GM12878 (cell line): Measurements from ENCODE around the gene ACSL4. TPM values are rescaled to one million over a fixed set of nuclear protein-coding genes. Genes with fewer than 3 reads are reported as not detected.

Experiments
- ATAC-seq: fragments of 200-7000 bp; cut with Tn5 transposase; 3 replicates; pipeline ENCODE4 v1.9.1; 2020; ENCODE audit warnings: mild to moderate bottlenecking, moderate library complexity
- BruUV-seq: library from RNA; stranded (reverse); fragments of 400-500 nt; replicated peaks from 2 replicates; lab custom pipeline; 2021; lab: Mats Ljungman, UMichigan
- CTCF ChIA-PET: fragments of 300-600 bp; sonication (Branson Sonifier 250); formaldehyde crosslinking; extraction: SDS; loops from one replicate; lab custom pipeline; 2021; ENCODE audit warnings: inconsistent platforms; lab: Yijun Ruan, JAX
- POLR2A ChIA-PET: fragments of 350-600 bp; formaldehyde crosslinking; extraction: SDS; loops from one replicate; lab custom pipeline; 2021; ENCODE audit warnings: inconsistent platforms; lab: Charles Lee
- RAD21 ChIA-PET: fragments of 300-600 bp; sonication (Branson Sonifier 250); formaldehyde crosslinking; loops from one replicate; lab custom pipeline; 2023; ENCODE audit warnings: antibody characterized with exemption; ENCODE audit not compliant: unreplicated experiment; lab: Charles Lee
- SMC1A ChIA-PET: fragments of 300-600 bp; sonication (Branson Sonifier 250); formaldehyde crosslinking; loops from one replicate; lab custom pipeline; 2023; ENCODE audit not compliant: unreplicated experiment, uncharacterized antibody; lab: Charles Lee
- DNase-seq: peaks from one replicate; pipeline ENCODE4 v3.0.0-alpha.2; 2011; ENCODE audit warnings: low read depth, low spot score
- FAIRE-seq: peaks from 3 replicates; lab custom pipeline; 2011; peaks lifted over from hg19 to GRCh38; lab: Jason Lieb, UNC
- H2AFZ ChIP-seq: 2 replicates; pipeline ENCODE4 v1.6.0; 2011; ENCODE audit warnings: low read depth, low read length, control low read depth; ENCODE audit not compliant: control insufficient read depth
- H3K27ac ChIP-seq: 2 replicates; pipeline ENCODE4 v1.5.1; 2011; ENCODE audit warnings: control low read depth; ENCODE audit not compliant: control insufficient read depth, insufficient read depth
- H3K27me3 ChIP-seq, 2 experiments: replicated peaks in 1 of 2; 2 replicates each; pipeline versions ENCODE4 v1.6.0 to v1.6.1; 2011; ENCODE audit warnings: low read length in 1 of 2; ENCODE audit not compliant: control insufficient read depth in 2 of 2, insufficient read depth in 2 of 2
- H3K36me3 ChIP-seq, 2 experiments: 2 replicates each; pipeline ENCODE4 v1.5.1; 2011; ENCODE audit warnings: low read length in 1 of 2; ENCODE audit not compliant: control insufficient read depth in 2 of 2, insufficient read depth in 2 of 2
- H3K4me1 ChIP-seq: 2 replicates; pipeline ENCODE4 v1.6.1; 2011; ENCODE audit warnings: mild to moderate bottlenecking, low read length, moderate library complexity, mixed read lengths; ENCODE audit not compliant: control insufficient read depth, insufficient read depth
- H3K4me2 ChIP-seq: 2 replicates; pipeline ENCODE4 v1.6.0; 2011; ENCODE audit warnings: control low read depth; ENCODE audit not compliant: control insufficient read depth, insufficient read depth
- H3K4me3 ChIP-seq: fragments of 200-600 bp; sonication (generic); 2 replicates; pipeline ENCODE4 v1.5.1; 2016
- H3K79me2 ChIP-seq: 2 replicates; pipeline ENCODE4 v1.6.0; 2011; ENCODE audit warnings: low read length; ENCODE audit not compliant: control insufficient read depth, insufficient read depth
- H3K9ac ChIP-seq: 2 replicates; pipeline ENCODE4 v1.8.0; 2011; ENCODE audit warnings: low read length, control low read depth, mixed read lengths; ENCODE audit not compliant: control insufficient read depth, insufficient read depth
- H3K9me3 ChIP-seq: replicated peaks from 3 replicates; pipeline ENCODE4 v1.5.1; 2011; ENCODE audit warnings: mild to moderate bottlenecking, low read length; ENCODE audit not compliant: control insufficient read depth, insufficient read depth
- H4K20me1 ChIP-seq: 2 replicates; pipeline ENCODE4 v1.6.0; 2011; ENCODE audit not compliant: control insufficient read depth, insufficient read depth
- ATF7 ChIP-seq: fragments of 450-650 bp; IDR thresholded peaks from 2 replicates; pipeline ENCODE4 v1.6.1; 2016; ENCODE audit warnings: low read depth, mild to moderate bottlenecking
- BMI1 ChIP-seq: fragments of 450-650 bp; IDR thresholded peaks from 2 replicates; pipeline ENCODE4 v1.6.1; 2016; ENCODE audit warnings: mild to moderate bottlenecking, moderate library complexity, borderline replicate concordance
- HDAC2 ChIP-seq: fragments of 200-600 bp; sonication (generic); IDR thresholded peaks from 2 replicates; pipeline ENCODE4 v1.6.1; 2017
- MXI1 ChIP-seq: fragments of 150-350 bp; IDR thresholded peaks from 2 replicates; pipeline ENCODE4 v1.6.1; 2011; ENCODE audit warnings: low read depth, mild to moderate bottlenecking, inconsistent platforms, low read length, improper control_type of control experiment
- MYB ChIP-seq: fragments of 150-350 bp; IDR thresholded peaks from 2 replicates; pipeline ENCODE4 v1.6.1; 2014; ENCODE audit warnings: mild to moderate bottlenecking, low read depth, low read length, borderline replicate concordance
- PAX5 ChIP-seq: IDR thresholded peaks from 2 replicates; pipeline ENCODE4 v1.6.1; 2011; ENCODE audit warnings: low read depth, low read length, borderline replicate concordance
- POLR2A ChIP-seq: IDR thresholded peaks from 2 replicates; pipeline ENCODE4 v1.6.1; 2011; ENCODE audit warnings: low read depth, mild to moderate bottlenecking, low read length
- RAD51 ChIP-seq: fragments of 450-650 bp; IDR thresholded peaks from 2 replicates; pipeline ENCODE4 v1.6.1; 2016; ENCODE audit warnings: moderate library complexity, mild to moderate bottlenecking, inconsistent platforms
- SP1 ChIP-seq: IDR thresholded peaks from one replicate; pipeline ENCODE4 v1.6.1; 2011; ENCODE audit warnings: low read depth, low read length
- ZZZ3 ChIP-seq: IDR thresholded peaks from 2 replicates; pipeline ENCODE4 v1.6.1; 2011; ENCODE audit warnings: low read depth; ENCODE audit not compliant: control insufficient read depth, insufficient read length
- WGBS: methylation state at CpG from one replicate; pipeline ENCODE4 v1.1.6; 2016; ENCODE audit warnings: low lambda C conversion rate; ENCODE audit not compliant: insufficient replicate concordance, insufficient coverage; ENCODE audit errors: missing lambda C conversion rate; 5-methylcytosine and 5-hydroxymethylcytosine counted together
- in situ Hi-C: fragments of 300-500 bp; cut with MboI; formaldehyde crosslinking; loops from 9 replicates; pipeline ENCODE4 v1.14.3; 2018; ENCODE audit warnings: mixed read lengths
- intact Hi-C: fragments of 100-400 bp; cut with micrococcal nuclease; formaldehyde crosslinking; loops from one replicate; pipeline ENCODE4 v1.14.2; 2022; ENCODE audit not compliant: unreplicated experiment
- polyA plus RNA-seq, 11 experiments: library from polyadenylated mRNA; depleted of rRNA in 4 of 11; unstranded in 6 of 11; stranded (reverse) in 5 of 11; fragments of >200 nt; fragmentation: Nextera tagmentation in 4 of 11; fragmentation: Illumina TruSeq in 1 of 11; extraction: Ambion mirVana in 4 of 11; extraction: Trizol in 1 of 11; gene quantifications; 1 replicate in 1 of 11; 2 replicates in 10 of 11; pipeline versions ENCODE4 v1.2.1 to v1.2.3, GENCODE V29; 2011 to 2016; ENCODE audit warnings: inconsistent platforms in 2 of 11, missing spikeins in 2 of 11, low read depth in 1 of 11
- total RNA-seq, 4 experiments: library from RNA; depleted of rRNA in 3 of 4; stranded (reverse); fragments of >200 nt in 3 of 4; fragmentation: Illumina TruSeq in 1 of 4; extraction: Trizol in 1 of 4; gene quantifications; 2 replicates each; pipeline versions ENCODE4 v1.2.1 to v1.2.3, GENCODE V29; 2013 to 2021

Gene ACSL4
- total and polyA plus RNA-seq, 10 of the 15 experiments (the other 5 are each of a cell fraction or from before 2014, with no cell fraction given) = 20.7 to 66.6 (median 45.4) TPM

DNA sequence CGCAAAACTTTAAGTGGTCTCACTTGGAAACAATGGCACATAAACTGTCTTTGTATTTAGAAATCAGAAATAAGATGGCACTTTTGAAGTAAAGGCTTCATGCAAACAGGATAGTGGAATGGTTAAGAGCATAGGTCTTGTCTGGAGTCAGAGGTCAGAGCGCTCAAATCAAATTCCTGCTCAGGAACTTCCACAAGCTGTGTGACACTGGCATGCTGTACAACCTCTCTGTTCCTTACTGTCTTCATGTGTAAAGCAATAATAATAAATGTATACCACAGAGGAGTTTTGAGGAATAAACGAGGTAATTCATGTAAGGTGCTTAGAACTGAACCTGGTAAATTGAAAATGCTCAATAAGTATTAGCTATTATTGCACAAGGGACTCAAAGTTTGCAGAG is 43.4 kb upstream of the ACSL4 start:
- ChIA-PET RAD21 (interaction anchor here (1.1 to 3.6 kb wide), 4 partner anchors 56 to 80 kb away, joined by 3 to 33 read pairs (median 4); no protein-coding TSS in a partner anchor), CTCF (interaction anchor here (1.6 to 2.7 kb wide), 2 partner anchors 63 to 291 kb away, joined by 3 to 7 read pairs; no protein-coding TSS in a partner anchor), POLR2A (no interaction called here), SMC1A (interaction anchor here (0.7 to 5.7 kb wide), 4 partner anchors 56 to 80 kb away, joined by 3 to 44 read pairs (median 9); no protein-coding TSS in a partner anchor)
- Histone ChIP-seq H3K9ac (no peak overlapping the region), H3K4me3 (no peak overlapping the region), H3K9me3 (no peaks in the 10 kb centered on the region), H3K79me2 (no peaks in the 10 kb centered on the region), H2AFZ (no peak overlapping the region), H3K4me1 (peaks cover 6% of the 10 kb centered on the region; the same call in 1 of the 2 replicates), H3K36me3 (no peaks in the 10 kb centered on the region), H3K4me2 (no peak overlapping the region), H4K20me1 (no peaks in the 10 kb centered on the region), H3K27ac (no peak overlapping the region), H3K27me3 (no peaks in the 10 kb centered on the region)
- TF ChIP-seq SP1 (no peak), RAD51 (no peak), PAX5 (no peak), HDAC2 (no peak), MXI1 (no peak), POLR2A (no peak), ATF7 (no peak), BMI1 (no peak), ZZZ3 (no peak), MYB (no peak)
- FAIRE-seq = no peak
- intact Hi-C loops (no loop called here), in situ Hi-C loops (no loop called here)
- no TSS peak for BruUV-seq
- WGBS = 60% methylated on average over 3 of the region's 3 CpGs
- no peak for DNase-seq
- no peak for ATAC-seq
